PFSK-1 (cell line): ENCODE measurements around the gene MAST1.

Experiments used
- FOXP2 ChIP-seq: optimal IDR thresholded peaks from 2 replicates; pipeline ENCODE3; 2011; ENCODE audit warnings: borderline replicate concordance, control low read depth, inconsistent platforms; ENCODE audit not compliant: insufficient read depth; ENCODE audit errors: extremely low read length, extremely low read depth
- POLR2AphosphoS5 ChIP-seq: IDR thresholded peaks from 2 replicates; pipeline ENCODE4 v1.6.1; 2012; ENCODE audit warnings: low read depth, mild to moderate bottlenecking, control low read depth, low read length, moderate library complexity
- REST ChIP-seq, 2 experiments: IDR thresholded peaks; 2 replicates each; pipeline versions ENCODE4 v1.6.1 to v1.8.0; 2011 to 2012; ENCODE audit warnings: low read depth in 2 of 2, low read length in 2 of 2, control low read depth in 1 of 2, inconsistent platforms in 1 of 2, mild to moderate bottlenecking in 1 of 2, moderate library complexity in 1 of 2; ENCODE audit not compliant: insufficient read depth in 1 of 2
- SIN3A ChIP-seq: IDR thresholded peaks from 2 replicates; pipeline ENCODE4 v1.6.1; 2012; ENCODE audit warnings: mild to moderate bottlenecking, low read length, moderate library complexity, borderline replicate concordance; ENCODE audit not compliant: insufficient read depth
- TAF1 ChIP-seq: IDR thresholded peaks from 2 replicates; pipeline ENCODE4 v1.6.1; 2012; ENCODE audit warnings: low read length, control low read depth, borderline replicate concordance; ENCODE audit not compliant: insufficient read depth

MAST1 gene

GRCh38 chr19:12794196-12794941, 43.9 kb upstream of the MAST1 start:
- TF ChIP-seq SIN3A (no peak), FOXP2 (no peak), TAF1 (no peak), REST (IDR thresholded peaks at IDR 0.05; ENCODE audit: insufficient read depth in 1 of 2, low read depth in 2 of 2, low read length in 2 of 2) (no peak), POLR2AphosphoS5 (no peak)

GRCh38 chr19:12794971-12795381, 43.3 kb upstream of the MAST1 start:
- TF ChIP-seq POLR2AphosphoS5 (no peak), SIN3A (no peak), TAF1 (no peak), FOXP2 (no peak), REST (IDR thresholded peaks at IDR 0.05; ENCODE audit: insufficient read depth in 1 of 2, low read depth in 2 of 2, low read length in 2 of 2) (no peak)

GRCh38 chr19:12796146-12797071, 41.9 kb upstream of the MAST1 start:
- TF ChIP-seq FOXP2 (peak; percentile 68), TAF1 (no peak), SIN3A (no peak), POLR2AphosphoS5 (no peak; the same call in 1 of the 2 replicates), REST (IDR thresholded peaks at IDR 0.05; ENCODE audit: insufficient read depth in 1 of 2, low read depth in 2 of 2, low read length in 2 of 2) (0 out of 4 replicates have a peak, but pooled peaks of 1 of the 2 experiments have one; percentile 4)

- no peak for TF ChIP-seq TAF1
- TF ChIP-seq FOXP2 = no peak
- TF ChIP-seq REST (IDR thresholded peaks at IDR 0.05; ENCODE audit: insufficient read depth in 1 of 2, low read depth in 2 of 2, low read length in 2 of 2) = no peak
Measured at GRCh38 chr19:12797141-12797587, 41.2 kb upstream of the MAST1 start.
